Stimulated activated CD8-positive, alpha-beta memory T cell treated with anti-CD3 and anti-CD28 coated beads, Interleukin-12 subunit alpha, Interleukin-12 subunit beta, amount 100 ng/mL, for 4 hours (primary cell): ENCODE measurements around the gene CAMSAP2.

Experiments used
- DNase-seq: peaks from one replicate; pipeline ENCODE4 v3.0.0-alpha.2; 2020; ENCODE audit warnings: low read depth

The CAMSAP2 gene

GRCh38 chr1:200849430-200849829 is 110.7 kb downstream of the CAMSAP2 start:
- DNase-seq = no peak

DNA sequence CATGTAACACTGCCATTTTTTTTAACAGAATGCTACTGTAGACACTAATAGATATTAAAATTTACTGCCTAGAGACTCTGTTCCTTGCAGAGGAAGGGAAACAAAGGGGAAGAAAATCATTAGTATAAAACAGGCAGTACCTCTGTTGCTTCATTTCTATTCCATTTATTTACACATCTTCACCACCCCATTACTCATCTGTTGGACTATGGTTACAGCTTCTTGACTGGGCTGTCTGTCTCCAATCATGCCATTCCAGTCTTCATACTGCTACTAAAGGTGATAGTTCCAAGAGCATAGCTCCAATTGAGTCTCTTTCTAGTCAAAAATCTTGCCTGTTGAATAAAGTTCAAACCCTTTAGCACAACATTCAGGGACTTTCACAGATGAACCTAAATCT is 111.9 kb downstream of the CAMSAP2 start:
- no peak for DNase-seq

DNA sequence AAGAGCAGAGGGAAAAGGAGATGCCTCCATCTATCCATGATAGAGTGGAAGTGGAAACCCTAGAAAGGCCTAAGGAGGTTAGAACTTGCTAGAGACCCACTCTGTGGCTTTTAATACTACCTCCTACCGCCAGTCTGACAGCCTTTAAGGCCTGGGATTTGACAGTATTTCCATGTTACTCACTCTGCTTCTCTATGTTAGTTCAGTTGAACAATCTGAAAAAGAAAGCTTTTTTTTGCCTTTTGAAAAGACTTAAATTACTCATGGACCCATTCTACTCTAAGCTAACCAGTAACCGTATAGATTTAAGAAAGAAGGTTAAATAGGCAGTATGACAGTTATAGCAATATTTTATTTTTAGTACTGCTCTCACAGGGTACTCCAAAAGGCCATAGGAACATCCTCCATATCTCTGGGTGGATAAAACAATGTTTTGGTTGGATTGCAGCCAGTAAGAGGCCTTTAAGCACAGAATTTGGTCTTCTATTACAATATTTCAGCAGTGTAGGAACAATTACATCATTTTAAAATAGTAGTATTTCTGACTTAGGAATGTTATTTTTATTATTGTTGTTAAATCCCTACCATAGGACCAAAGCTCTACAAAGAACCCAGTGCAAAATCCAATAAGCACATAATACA is 118.1 kb downstream of the CAMSAP2 start:
- DNase-seq = no peak

DNA sequence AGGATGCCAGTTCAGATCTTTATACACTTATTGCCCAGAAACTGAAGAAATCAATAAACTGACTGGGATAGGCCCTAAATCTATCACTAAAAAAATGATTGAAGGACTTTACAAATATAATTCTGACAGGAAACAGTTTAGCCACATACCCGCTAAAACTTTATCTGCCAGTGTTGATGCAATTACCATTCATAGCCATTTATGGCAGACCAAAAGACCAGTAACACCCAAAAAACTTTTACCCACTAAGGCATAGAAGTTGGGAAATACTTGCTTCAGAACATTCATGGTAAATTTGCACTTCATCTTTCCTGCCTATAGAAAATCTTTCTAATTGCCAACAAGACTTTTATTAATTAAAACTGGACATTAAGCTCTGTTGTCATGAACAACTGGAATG is 119.1 kb downstream of the CAMSAP2 start:
- no peak for DNase-seq

GRCh38 chr1:200861937-200862647 is 123.4 kb downstream of the CAMSAP2 start:
- DNase-seq = no peak

GRCh38 chr1:200862713-200863415 is 124.2 kb downstream of the CAMSAP2 start:
- DNase-seq = no peak

GRCh38 chr1:200866116-200866515 is 127.4 kb downstream of the CAMSAP2 start:
- DNase-seq = no peak

DNA sequence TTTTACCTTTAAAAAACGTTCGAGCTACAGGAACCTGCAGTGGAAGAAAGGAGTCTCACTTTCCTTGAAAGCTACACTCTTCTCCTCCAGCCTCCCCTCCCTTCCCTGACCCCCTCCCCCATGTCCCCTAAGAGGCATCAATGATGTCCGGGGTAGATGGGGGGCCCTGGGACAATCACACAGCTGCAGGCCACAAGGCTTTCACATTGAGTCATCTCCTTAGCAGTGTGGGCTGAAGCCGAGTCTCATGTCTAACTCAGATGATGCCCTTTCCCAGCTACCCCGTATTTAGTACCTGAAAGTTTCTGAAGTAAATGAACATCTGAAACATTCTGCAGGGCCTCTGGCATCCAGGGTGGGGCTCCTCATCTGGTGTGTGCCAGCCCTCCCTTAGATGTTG is 127.8 kb downstream of the CAMSAP2 start:
- DNase-seq = no peak

GRCh38 chr1:200867018-200867811 is 128.5 kb downstream of the CAMSAP2 start:
- no peak for DNase-seq

DNA sequence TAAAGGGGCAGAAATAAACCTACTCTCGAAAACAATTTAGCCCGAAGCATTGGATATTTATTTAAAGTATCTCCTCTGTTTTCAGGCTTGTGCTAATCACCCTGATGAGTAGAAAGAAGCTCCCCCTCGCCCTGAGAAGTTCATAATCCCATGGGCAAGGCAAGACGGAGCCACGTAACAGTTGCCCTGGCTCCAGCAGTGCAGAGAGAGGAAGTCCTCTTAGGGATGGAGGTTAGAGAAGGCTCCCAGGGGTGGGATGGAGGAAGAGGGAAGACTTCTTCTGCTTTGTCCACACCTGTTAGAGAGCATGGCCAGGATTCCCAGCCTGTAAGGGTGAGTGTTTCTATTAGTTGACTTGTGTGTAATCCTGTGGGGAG is 130.7 kb downstream of the CAMSAP2 start:
- no peak for DNase-seq

- DNase-seq = no peak
These were observed 131.2 kb downstream of the CAMSAP2 start for GRCh38 chr1:200869753-200870391.

DNA sequence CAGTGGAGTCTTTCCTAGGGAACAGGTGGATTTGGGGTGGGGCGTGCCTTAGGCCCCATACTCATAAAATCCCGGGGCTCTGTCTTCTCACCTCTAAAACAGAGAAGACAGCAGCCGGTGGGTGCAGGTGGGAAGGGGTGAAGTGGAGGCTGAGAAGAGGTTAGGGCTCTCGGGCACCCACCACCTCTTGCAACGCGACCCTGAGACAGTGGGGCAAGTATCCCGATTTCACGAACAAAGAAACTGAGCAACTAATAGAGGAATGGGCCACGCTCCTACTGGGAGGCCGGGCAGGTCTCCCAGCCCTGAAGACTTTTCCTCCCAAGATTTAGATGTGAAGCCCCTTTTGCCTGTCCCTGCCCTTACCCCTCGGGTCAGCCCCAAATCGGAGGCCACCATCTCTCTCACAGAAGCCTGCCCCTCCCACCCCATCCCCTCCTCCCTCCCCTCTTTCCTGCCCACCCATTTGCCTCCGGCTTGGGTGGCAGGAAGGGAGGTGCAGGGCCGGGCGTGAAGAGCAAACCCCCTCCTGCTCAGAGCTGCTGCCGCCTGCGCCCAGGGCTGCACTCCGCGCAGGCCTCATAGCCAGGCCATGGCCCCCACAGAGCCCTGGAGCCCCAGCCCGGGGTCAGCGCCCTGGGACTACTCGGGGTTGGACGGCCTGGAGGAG is 133.9 kb downstream of the CAMSAP2 start, which contains the start of gene GPR25:
TSS of gene GPR25 (plus strand) at position 536 of the 670 bp plus-strand sequence. CDS start at position 593, 57 bp downstream.
- no peak for DNase-seq

DNA sequence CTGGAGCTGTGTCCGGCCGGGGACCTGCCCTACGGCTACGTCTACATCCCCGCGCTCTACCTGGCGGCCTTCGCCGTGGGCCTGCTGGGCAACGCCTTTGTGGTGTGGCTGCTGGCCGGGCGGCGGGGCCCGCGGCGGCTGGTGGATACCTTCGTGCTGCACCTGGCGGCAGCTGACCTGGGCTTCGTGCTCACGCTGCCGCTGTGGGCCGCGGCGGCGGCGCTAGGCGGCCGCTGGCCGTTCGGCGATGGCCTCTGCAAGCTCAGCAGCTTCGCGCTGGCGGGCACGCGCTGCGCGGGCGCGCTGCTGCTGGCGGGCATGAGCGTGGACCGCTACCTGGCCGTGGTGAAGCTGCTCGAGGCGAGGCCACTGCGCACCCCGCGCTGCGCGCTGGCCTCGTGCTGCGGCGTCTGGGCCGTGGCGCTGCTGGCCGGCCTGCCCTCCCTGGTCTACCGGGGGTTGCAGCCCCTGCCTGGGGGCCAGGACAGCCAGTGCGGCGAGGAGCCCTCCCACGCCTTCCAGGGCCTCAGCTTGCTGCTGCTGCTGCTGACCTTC is 134.5 kb downstream of the CAMSAP2 start:
- DNase-seq = no peak

- DNase-seq = no peak
These were observed 135.1 kb downstream of the CAMSAP2 start for GRCh38 chr1:200873671-200874397.

- DNase-seq = no peak
These were observed 136.0 kb downstream of the CAMSAP2 start for GRCh38 chr1:200874694-200875093.

DNA sequence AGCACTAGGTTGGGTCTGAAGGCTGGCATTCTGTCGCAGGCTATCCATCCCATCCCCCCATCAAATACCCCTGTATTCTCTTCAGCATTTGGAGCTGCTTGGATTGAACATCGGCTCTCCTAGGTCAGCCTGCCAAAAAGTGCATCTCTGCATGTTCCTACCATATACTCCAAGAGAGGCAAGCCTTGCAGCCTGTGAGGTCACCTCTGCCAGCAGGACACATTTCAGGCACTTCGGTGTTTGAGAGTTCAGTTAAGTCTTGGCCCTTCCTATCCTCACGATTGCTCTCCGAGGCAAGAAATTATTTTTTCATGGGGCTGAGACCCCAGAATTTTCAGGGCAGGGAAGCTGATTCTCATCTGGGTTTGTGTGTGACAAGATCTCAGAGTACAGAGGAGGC is 136.7 kb downstream of the CAMSAP2 start:
- no peak for DNase-seq

GRCh38 chr1:200877010-200877409 is 138.3 kb downstream of the CAMSAP2 start:
- DNase-seq = no peak

GRCh38 chr1:200877839-200878551 is 139.3 kb downstream of the CAMSAP2 start:
- no peak for DNase-seq

GRCh38 chr1:200880212-200880611 is 141.5 kb downstream of the CAMSAP2 start:
- no peak for DNase-seq

GRCh38 chr1:200883118-200883517 is 144.4 kb downstream of the CAMSAP2 start:
- no peak for DNase-seq
